Breast epithelium (tissue), 3 donors: ENCODE measurements around the gene PFN3.

ENCODE experiments used
- CTCF ChIP-seq, 3 donors: fragments of 450-650 bp; IDR thresholded peaks; one replicate each; pipeline ENCODE4 v1.5.1; 2016 to 2017; ENCODE audit warnings: antibody characterized with exemption in 3 of 3, mild to moderate bottlenecking in 3 of 3, moderate library complexity in 3 of 3
- POLR2A ChIP-seq: fragments of 450-650 bp; IDR thresholded peaks from one replicate; pipeline ENCODE4 v1.6.1; 2016; ENCODE audit warnings: antibody characterized with exemption, mild to moderate bottlenecking, moderate library complexity

DNA sequence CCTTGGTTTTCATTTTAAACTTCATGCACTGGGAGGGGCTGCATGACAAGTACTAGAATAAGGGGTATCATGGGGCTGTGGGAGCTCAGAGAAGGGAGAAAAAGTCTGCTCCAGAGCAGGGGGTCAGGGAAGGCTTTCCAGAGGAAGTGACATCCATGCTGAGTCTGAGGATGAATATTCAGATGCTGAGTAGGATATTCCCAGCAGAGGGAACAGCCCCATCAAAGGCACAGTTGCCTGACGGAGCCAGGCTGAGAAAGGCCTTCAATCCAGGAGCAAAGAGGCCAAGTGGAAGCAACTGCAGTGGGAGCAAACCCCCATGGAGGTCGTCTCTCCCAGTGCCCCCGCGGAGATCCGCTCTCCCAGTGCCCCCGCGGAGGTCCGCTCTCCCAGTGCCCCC lies 4.4 kb downstream of the PFN3 start:
- TF ChIP-seq CTCF (IDR thresholded peaks at IDR 0.05) (no peak), POLR2A (no peak)
